ENCODE results near the gene GLIS2.

Gene GLIS2

GRCh38 chr16:4283441-4283840, 32.4 kb upstream of the GLIS2 start:
- no peak overlapping the region for H3K9ac ChIP-seq (ENCODE audit: low read depth, low read length)
- peaks cover 14% of the 10 kb centered on the region for H3K4me1 ChIP-seq (ENCODE audit: control insufficient read depth, insufficient read depth, low read length)

DNA sequence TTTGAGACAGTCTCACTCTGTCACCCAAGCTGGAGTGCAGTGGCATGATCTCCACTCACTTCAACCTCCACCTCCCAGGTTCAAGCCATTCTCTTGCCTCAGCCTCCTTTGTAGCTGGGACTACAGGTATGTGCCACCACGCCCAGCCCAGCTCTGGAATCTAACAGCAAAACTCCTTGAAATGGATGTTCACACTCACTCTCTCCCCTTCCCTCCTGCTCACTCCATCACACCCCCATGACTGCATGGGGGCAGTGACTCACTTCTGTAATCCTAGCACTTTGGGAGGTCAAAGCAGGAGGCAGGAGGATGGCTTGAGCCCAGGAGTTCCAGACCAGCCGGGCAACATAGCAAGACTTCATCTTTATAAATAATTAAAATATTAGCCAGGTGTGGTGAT, 31.9 kb upstream of the GLIS2 start:
- Histone ChIP-seq H3K9me3 (replicated peaks; ENCODE audit: low read length) (no peaks in the 10 kb centered on the region), H3K36me3 (ENCODE audit: insufficient read depth, low read length) (no peaks in the 10 kb centered on the region), H3K27me3 (ENCODE audit: control insufficient read depth, insufficient read depth, low read length) (no peaks in the 10 kb centered on the region), H3K4me2 (ENCODE audit: low read length) (no peak overlapping the region), H3K4me3 (ENCODE audit: low read length) (no peak overlapping the region), H3K9ac (ENCODE audit: low read depth, low read length) (no peak overlapping the region), H3K4me1 (ENCODE audit: control insufficient read depth, insufficient read depth, low read length) (peaks cover 19% of the 10 kb centered on the region)

More at GRCh38 chr16:4283441-4283840, 32.4 kb upstream of the GLIS2 start:
- no peak overlapping the region for H3K4me2 ChIP-seq (ENCODE audit: low read length)
- no peaks in the 10 kb centered on the region for H3K9me3 ChIP-seq (replicated peaks; ENCODE audit: low read length)
- no peak overlapping the region for H3K4me3 ChIP-seq (ENCODE audit: low read length)
- no peaks in the 10 kb centered on the region for H3K36me3 ChIP-seq (ENCODE audit: insufficient read depth, low read length)
- no peaks in the 10 kb centered on the region for H3K27me3 ChIP-seq (ENCODE audit: control insufficient read depth, insufficient read depth, low read length)

DNA sequence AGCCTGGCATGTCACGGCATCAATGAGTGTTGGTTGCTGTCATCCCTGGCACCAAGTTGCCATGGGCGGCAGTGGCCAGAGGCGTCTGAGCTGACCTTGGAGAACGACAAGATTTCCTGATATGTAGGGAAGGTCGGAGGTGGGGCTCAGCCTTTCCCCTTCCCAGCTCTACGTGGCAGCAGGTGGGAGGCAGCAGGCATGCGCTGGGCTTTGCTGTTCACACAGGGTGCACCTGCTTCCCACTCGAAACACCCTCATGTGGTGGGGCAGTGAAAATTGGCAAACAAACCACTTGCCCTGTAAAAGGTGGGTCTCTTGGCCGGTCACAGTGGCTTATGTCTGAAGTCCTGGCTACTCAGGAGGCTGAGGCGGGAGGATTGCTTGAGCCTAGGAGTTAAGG, 30.7 kb upstream of the GLIS2 start:
- Histone ChIP-seq H3K4me3 (ENCODE audit: low read length) (no peak overlapping the region), H3K36me3 (ENCODE audit: insufficient read depth, low read length) (no peaks in the 10 kb centered on the region), H3K9me3 (replicated peaks; ENCODE audit: low read length) (no peaks in the 10 kb centered on the region), H3K27me3 (ENCODE audit: control insufficient read depth, insufficient read depth, low read length) (no peaks in the 10 kb centered on the region), H3K4me2 (ENCODE audit: low read length) (no peak overlapping the region), H3K4me1 (ENCODE audit: control insufficient read depth, insufficient read depth, low read length) (peaks cover 24% of the 10 kb centered on the region), H3K9ac (ENCODE audit: low read depth, low read length) (no peak overlapping the region)

GRCh38 chr16:4288148-4288921, 27.5 kb upstream of the GLIS2 start:
- Histone ChIP-seq H3K9ac (ENCODE audit: low read depth, low read length) (no peak overlapping the region), H3K27me3 (ENCODE audit: control insufficient read depth, insufficient read depth, low read length) (no peaks in the 10 kb centered on the region), H3K4me3 (ENCODE audit: low read length) (no peak overlapping the region), H3K9me3 (replicated peaks; ENCODE audit: low read length) (no peaks in the 10 kb centered on the region), H3K4me2 (ENCODE audit: low read length) (peak overlapping the region; percentile 52), H3K36me3 (ENCODE audit: insufficient read depth, low read length) (no peaks in the 10 kb centered on the region), H3K4me1 (ENCODE audit: control insufficient read depth, insufficient read depth, low read length) (peaks cover 42% of the 10 kb centered on the region)

GRCh38 chr16:4290236-4290830, 25.5 kb upstream of the GLIS2 start:
- H3K36me3 ChIP-seq (ENCODE audit: insufficient read depth, low read length) = no peaks in the 10 kb centered on the region
- H3K9me3 ChIP-seq (replicated peaks; ENCODE audit: low read length) = no peaks in the 10 kb centered on the region
- H3K4me3 ChIP-seq (ENCODE audit: low read length) = no peak overlapping the region
- H3K9ac ChIP-seq (ENCODE audit: low read depth, low read length) = peak overlapping the region; percentile 4
- no peaks in the 10 kb centered on the region for H3K27me3 ChIP-seq (ENCODE audit: control insufficient read depth, insufficient read depth, low read length)
- no peak overlapping the region for H3K4me2 ChIP-seq (ENCODE audit: low read length)
- peaks cover 44% of the 10 kb centered on the region for H3K4me1 ChIP-seq (ENCODE audit: control insufficient read depth, insufficient read depth, low read length)

DNA sequence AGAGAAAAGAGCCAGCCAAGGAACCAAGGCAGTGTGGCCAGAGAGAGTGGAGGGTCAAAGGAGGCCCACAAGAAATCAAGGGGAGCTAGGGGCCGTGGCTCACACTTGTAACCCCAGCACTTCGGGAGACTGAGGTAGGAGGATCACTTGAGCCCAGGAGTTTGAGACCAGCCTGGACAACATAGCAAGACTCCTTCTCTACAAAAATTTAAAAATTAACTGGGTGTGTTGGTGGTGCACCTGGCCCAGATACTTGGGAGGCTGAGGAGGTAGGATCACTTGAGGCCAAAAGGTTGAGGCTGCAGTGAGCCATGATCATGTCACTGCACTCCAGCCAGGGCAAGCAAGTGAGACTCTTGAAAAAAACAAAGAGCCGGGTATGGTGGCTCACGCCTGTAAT, 24.2 kb upstream of the GLIS2 start:
- no peak overlapping the region for H3K4me3 ChIP-seq (ENCODE audit: low read length)
- H3K4me2 ChIP-seq (ENCODE audit: low read length) = no peak overlapping the region
- H3K4me1 ChIP-seq (ENCODE audit: control insufficient read depth, insufficient read depth, low read length) = peaks cover 44% of the 10 kb centered on the region
- H3K36me3 ChIP-seq (ENCODE audit: insufficient read depth, low read length) = no peaks in the 10 kb centered on the region
- H3K9ac ChIP-seq (ENCODE audit: low read depth, low read length) = no peak overlapping the region
- no peaks in the 10 kb centered on the region for H3K27me3 ChIP-seq (ENCODE audit: control insufficient read depth, insufficient read depth, low read length)
- no peaks in the 10 kb centered on the region for H3K9me3 ChIP-seq (replicated peaks; ENCODE audit: low read length)

DNA sequence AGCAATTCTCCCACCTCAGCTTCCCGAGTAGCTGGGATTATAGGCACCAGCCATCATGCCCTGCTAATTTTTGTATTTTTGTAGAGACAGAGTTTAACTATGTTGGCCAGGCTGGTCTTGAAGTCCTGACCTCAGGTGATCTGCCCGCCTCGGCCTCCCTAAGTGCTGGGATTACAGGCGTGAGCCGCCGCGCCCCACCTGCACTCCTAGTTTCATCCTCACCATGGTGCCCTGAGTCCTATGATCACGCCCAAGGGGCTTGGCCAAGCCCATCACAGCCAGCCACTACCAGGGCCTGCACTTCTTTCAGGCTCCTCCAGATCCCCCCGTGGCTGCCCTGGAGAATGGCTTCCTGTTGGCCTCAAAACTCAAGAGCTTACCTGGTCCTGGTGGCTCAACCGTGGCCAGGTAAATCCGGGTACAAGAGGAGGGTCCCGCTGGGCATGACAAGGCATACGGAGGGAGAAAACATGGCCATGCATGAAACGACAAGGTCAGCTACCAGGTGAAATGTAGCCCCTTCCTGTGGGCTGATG, 22.6 kb upstream of the GLIS2 start:
- peak overlapping the region; percentile 78 for H3K4me2 ChIP-seq (ENCODE audit: low read length)
- no peak overlapping the region for H3K9ac ChIP-seq (ENCODE audit: low read depth, low read length)
- no peaks in the 10 kb centered on the region for H3K36me3 ChIP-seq (ENCODE audit: insufficient read depth, low read length)
- peak overlapping the region; percentile 11 for H3K4me3 ChIP-seq (ENCODE audit: low read length)
- no peaks in the 10 kb centered on the region for H3K9me3 ChIP-seq (replicated peaks; ENCODE audit: low read length)
- peaks cover 45% of the 10 kb centered on the region for H3K4me1 ChIP-seq (ENCODE audit: control insufficient read depth, insufficient read depth, low read length)
- no peaks in the 10 kb centered on the region for H3K27me3 ChIP-seq (ENCODE audit: control insufficient read depth, insufficient read depth, low read length)

DNA sequence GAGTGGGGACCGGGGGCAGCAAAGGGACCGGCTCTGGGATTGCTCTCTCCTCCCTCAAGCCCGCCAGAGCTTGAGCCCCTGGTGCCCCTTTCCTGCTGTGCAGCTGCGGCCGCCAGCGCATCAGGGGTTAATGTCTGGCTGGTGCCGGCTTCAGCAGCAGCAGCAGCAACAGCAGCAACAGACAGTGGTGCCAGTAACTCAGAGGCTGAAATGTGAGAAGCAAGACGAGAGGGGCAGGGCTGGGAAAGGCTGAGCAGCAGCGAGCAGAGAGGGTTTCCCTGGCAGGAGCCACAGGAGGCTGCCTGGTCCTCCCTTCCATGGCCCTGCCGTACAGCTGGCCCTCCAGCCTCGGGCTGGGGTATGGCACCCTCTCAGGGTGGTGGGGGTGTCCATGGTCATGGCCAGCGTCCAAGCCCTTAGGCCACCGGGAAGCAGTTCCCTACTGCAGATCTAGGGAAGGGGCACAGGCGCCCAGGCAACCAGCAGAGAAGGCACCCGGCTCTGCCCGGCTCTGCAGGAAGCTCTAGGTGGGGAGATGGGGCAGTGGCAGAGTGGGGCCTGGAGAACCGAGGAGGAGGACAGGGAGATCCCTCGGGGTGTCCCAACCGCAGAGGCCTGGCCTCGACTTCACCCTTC, 21.9 kb upstream of the GLIS2 start:
- no peaks in the 10 kb centered on the region for H3K36me3 ChIP-seq (ENCODE audit: insufficient read depth, low read length)
- peak overlapping the region; percentile 78 for H3K4me2 ChIP-seq (ENCODE audit: low read length)
- no peaks in the 10 kb centered on the region for H3K9me3 ChIP-seq (replicated peaks; ENCODE audit: low read length)
- peaks cover 45% of the 10 kb centered on the region for H3K4me1 ChIP-seq (ENCODE audit: control insufficient read depth, insufficient read depth, low read length)
- H3K4me3 ChIP-seq (ENCODE audit: low read length) = peak overlapping the region; percentile 11
- no peaks in the 10 kb centered on the region for H3K27me3 ChIP-seq (ENCODE audit: control insufficient read depth, insufficient read depth, low read length)
- H3K9ac ChIP-seq (ENCODE audit: low read depth, low read length) = peak overlapping the region; percentile 40

GRCh38 chr16:4295581-4295980, 20.3 kb upstream of the GLIS2 start:
- Histone ChIP-seq H3K27me3 (ENCODE audit: control insufficient read depth, insufficient read depth, low read length) (no peaks in the 10 kb centered on the region), H3K4me1 (ENCODE audit: control insufficient read depth, insufficient read depth, low read length) (peaks cover 42% of the 10 kb centered on the region), H3K4me3 (ENCODE audit: low read length) (no peak overlapping the region)

DNA sequence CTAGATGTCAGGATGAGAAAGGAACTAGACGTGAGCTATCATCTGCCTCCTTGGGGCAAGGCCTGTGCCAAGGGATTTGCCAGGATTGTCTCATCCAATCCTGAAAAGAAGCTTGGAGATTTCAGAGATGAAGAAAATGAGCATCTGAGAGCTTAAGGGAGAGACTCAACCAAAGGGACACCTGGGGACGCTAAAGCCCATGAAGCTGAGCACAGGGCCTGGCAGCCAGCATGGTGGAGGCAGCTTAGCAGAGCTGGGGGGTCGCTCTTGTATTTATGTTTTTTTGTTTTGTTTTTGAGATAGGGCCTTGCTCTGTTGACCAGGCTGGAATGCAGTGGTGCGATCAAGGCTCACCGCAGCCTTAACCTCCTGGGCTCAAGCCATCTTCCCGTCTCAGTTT, 18.4 kb upstream of the GLIS2 start:
- Histone ChIP-seq H3K9ac (ENCODE audit: low read depth, low read length) (no peak overlapping the region), H3K4me1 (ENCODE audit: control insufficient read depth, insufficient read depth, low read length) (peaks cover 33% of the 10 kb centered on the region), H3K9me3 (replicated peaks; ENCODE audit: low read length) (no peaks in the 10 kb centered on the region), H3K27me3 (ENCODE audit: control insufficient read depth, insufficient read depth, low read length) (no peaks in the 10 kb centered on the region), H3K4me2 (ENCODE audit: low read length) (no peak overlapping the region), H3K36me3 (ENCODE audit: insufficient read depth, low read length) (peaks cover 2% of the 10 kb centered on the region), H3K4me3 (ENCODE audit: low read length) (no peak overlapping the region)

More at GRCh38 chr16:4295581-4295980, 20.3 kb upstream of the GLIS2 start:
- Histone ChIP-seq H3K9ac (ENCODE audit: low read depth, low read length) (no peak overlapping the region), H3K4me2 (ENCODE audit: low read length) (no peak overlapping the region), H3K9me3 (replicated peaks; ENCODE audit: low read length) (no peaks in the 10 kb centered on the region), H3K36me3 (ENCODE audit: insufficient read depth, low read length) (no peaks in the 10 kb centered on the region)

GRCh38 chr16:4298761-4299522, 16.9 kb upstream of the GLIS2 start:
- peak overlapping the region; percentile 62 for H3K4me2 ChIP-seq (ENCODE audit: low read length)
- peaks cover 25% of the 10 kb centered on the region for H3K4me1 ChIP-seq (ENCODE audit: control insufficient read depth, insufficient read depth, low read length)
- H3K27me3 ChIP-seq (ENCODE audit: control insufficient read depth, insufficient read depth, low read length) = no peaks in the 10 kb centered on the region
- H3K36me3 ChIP-seq (ENCODE audit: insufficient read depth, low read length) = peaks cover 2% of the 10 kb centered on the region
- peak overlapping the region; percentile 54 for H3K9ac ChIP-seq (ENCODE audit: low read depth, low read length)
- H3K9me3 ChIP-seq (replicated peaks; ENCODE audit: low read length) = no peaks in the 10 kb centered on the region
- peak overlapping the region; percentile 11 for H3K4me3 ChIP-seq (ENCODE audit: low read length)

All from skeletal muscle satellite cell (primary cell).